AG04450 (cell line): Measurements from ENCODE around the gene PJA1. TPM values are rescaled to one million over a fixed set of nuclear protein-coding genes. Genes with fewer than 3 reads are reported as not detected.

Source experiments
- CTCF ChIA-PET: fragments of 300-600, 350-600 bp; formaldehyde crosslinking; extraction: SDS; loops from one replicate; lab custom pipeline; 2022; ENCODE audit warnings: antibody characterized with exemption, inconsistent platforms; lab: Charles Lee
- POLR2A ChIA-PET: fragments of 350-600 bp; formaldehyde crosslinking; extraction: SDS; loops from one replicate; lab custom pipeline; 2021; ENCODE audit warnings: antibody characterized with exemption, inconsistent platforms; lab: Yijun Ruan, JAX
- DNase-seq: peaks from one replicate; pipeline ENCODE4 v3.0.0-alpha.2; 2011; ENCODE audit warnings: low read depth, low spot score
- H3K27ac ChIP-seq: one replicate; pipeline ENCODE4 v1.5.1; 2012; ENCODE audit warnings: low read depth, low read length, control low read depth
- H3K27me3 ChIP-seq: one replicate; pipeline ENCODE4 v1.6.0; 2012; ENCODE audit warnings: low read length; ENCODE audit not compliant: control insufficient read depth, insufficient read depth
- H3K4me3 ChIP-seq: 2 replicates; pipeline ENCODE4 v1.5.1; 2011; ENCODE audit warnings: mild to moderate bottlenecking, low read depth, low read length, control low read depth
- H3K9me3 ChIP-seq: 2 replicates; pipeline ENCODE4 v1.5.1; 2012; ENCODE audit warnings: low read length; ENCODE audit not compliant: control insufficient read depth, insufficient read depth
- CTCF ChIP-seq: IDR thresholded peaks from 2 replicates; pipeline ENCODE4 v1.5.1; 2011; ENCODE audit warnings: low read depth, low read length, control low read depth, inconsistent platforms
- polyA plus RNA-seq: library from polyadenylated mRNA; depleted of rRNA; stranded (reverse); fragments of >200 nt; gene quantifications from 2 replicates; pipeline ENCODE4 v1.2.3, GENCODE V29; 2011

Gene PJA1
- polyA plus RNA-seq, 1 experiment, result 30.7 TPM

GRCh38 chrX:69155786-69156520, 9.3 kb downstream of the PJA1 start:
- TF ChIP-seq CTCF, result no peak
- Histone ChIP-seq H3K4me3 (no peak overlapping the region), H3K27me3 (no peaks in the 10 kb centered on the region), H3K9me3 (no peaks in the 10 kb centered on the region), H3K27ac (no peak overlapping the region)
- ChIA-PET POLR2A (no interaction called here), CTCF (interaction anchor here (1.2 kb wide), 1 partner anchor 328 kb away, joined by 4 read pairs; no protein-coding TSS in a partner anchor)
- DNase-seq, result no peak

- Histone ChIP-seq H3K4me3 (no peak overlapping the region), H3K27ac (no peak overlapping the region), H3K9me3 (no peaks in the 10 kb centered on the region), H3K27me3 (no peaks in the 10 kb centered on the region)
- ChIA-PET POLR2A (no interaction called here), CTCF (interaction anchor here (0.6 to 0.7 kb wide), 2 partner anchors 65 to 421 kb away, joined by 3 to 5 read pairs; no protein-coding TSS in a partner anchor)
- no peak for DNase-seq
- TF ChIP-seq CTCF, result no peak
Measured at GRCh38 chrX:69154051-69154450, 11.2 kb downstream of the PJA1 start.

- ChIA-PET CTCF (interaction anchor here (0.6 to 0.7 kb wide), 2 partner anchors 66 to 420 kb away, joined by 3 to 5 read pairs; no protein-coding TSS in a partner anchor), POLR2A (no interaction called here)
- TF ChIP-seq CTCF, result no peak
- Histone ChIP-seq H3K27me3 (no peaks in the 10 kb centered on the region), H3K4me3 (no peak overlapping the region), H3K27ac (no peak overlapping the region), H3K9me3 (no peaks in the 10 kb centered on the region)
- no peak for DNase-seq
Measured at GRCh38 chrX:69153060-69153730, 12.1 kb downstream of the PJA1 start.

GRCh38 chrX:69152417-69152841, 12.8 kb downstream of the PJA1 start:
- DNase-seq, result no peak
- no peak overlapping the region for H3K27ac ChIP-seq
- ChIA-PET POLR2A (no interaction called here), CTCF (no interaction called here)
- H3K27me3 ChIP-seq, result no peaks in the 10 kb centered on the region
- TF ChIP-seq CTCF, result no peak
- H3K4me3 ChIP-seq, result no peak overlapping the region
- H3K9me3 ChIP-seq, result no peaks in the 10 kb centered on the region

- no peak for TF ChIP-seq CTCF
- Histone ChIP-seq H3K4me3 (no peak overlapping the region), H3K27me3 (no peaks in the 10 kb centered on the region), H3K27ac (no peak overlapping the region), H3K9me3 (no peaks in the 10 kb centered on the region)
- ChIA-PET POLR2A (no interaction called here), CTCF (no interaction called here)
- DNase-seq, result no peak
Measured at GRCh38 chrX:69151866-69152284, 13.4 kb downstream of the PJA1 start.
